Neutrophil (primary cell): ENCODE data around the gene RPL36.
"Not testable (repeated sequence)": the region's sequence is repeated elsewhere in the genome, so short reads cannot be mapped to it uniquely, and the experiment has no call there.

Experiments
- H3K27ac ChIP-seq: fragments of 200-600 bp; sonication (generic); 2 replicates; pipeline ENCODE4 v1.5.1; 2016; ENCODE audit warnings: mild to moderate bottlenecking, moderate library complexity
- H3K27me3 ChIP-seq: fragments of 200-600 bp; sonication (generic); 2 replicates; pipeline ENCODE4 v1.6.0; 2016; ENCODE audit warnings: mild to moderate bottlenecking
- H3K36me3 ChIP-seq: fragments of 200-600 bp; sonication (generic); 2 replicates; pipeline ENCODE4 v1.5.1; 2017
- H3K4me1 ChIP-seq, 2 experiments: fragments of 200-600 bp in 1 of 2; sonication (generic) in 1 of 2; 1 replicate in 1 of 2; 2 replicates in 1 of 2; pipeline versions ENCODE4 v1.5.1 to v1.6.1; 2013 to 2016; ENCODE audit warnings: low read depth in 1 of 2, low read length in 1 of 2, mild to moderate bottlenecking in 1 of 2, moderate library complexity in 1 of 2; ENCODE audit not compliant: control insufficient read depth in 1 of 2, insufficient read depth in 1 of 2
- H3K4me3 ChIP-seq, 2 experiments: fragments of 200-600 bp in 1 of 2; sonication (generic) in 1 of 2; 1 replicate in 1 of 2; 2 replicates in 1 of 2; pipeline ENCODE4 v1.5.1; 2013 to 2016; ENCODE audit warnings: low read depth in 1 of 2, low read length in 1 of 2, mild to moderate bottlenecking in 1 of 2, moderate library complexity in 1 of 2
- H3K9me3 ChIP-seq: fragments of 200-600 bp; sonication (generic); 2 replicates; pipeline ENCODE4 v1.5.1; 2016
- CTCF ChIP-seq: fragments of 200-600 bp; sonication (generic); IDR thresholded peaks from 2 replicates; pipeline ENCODE4 v1.5.1; 2016; ENCODE audit warnings: antibody characterized with exemption

RPL36 gene

DNA sequence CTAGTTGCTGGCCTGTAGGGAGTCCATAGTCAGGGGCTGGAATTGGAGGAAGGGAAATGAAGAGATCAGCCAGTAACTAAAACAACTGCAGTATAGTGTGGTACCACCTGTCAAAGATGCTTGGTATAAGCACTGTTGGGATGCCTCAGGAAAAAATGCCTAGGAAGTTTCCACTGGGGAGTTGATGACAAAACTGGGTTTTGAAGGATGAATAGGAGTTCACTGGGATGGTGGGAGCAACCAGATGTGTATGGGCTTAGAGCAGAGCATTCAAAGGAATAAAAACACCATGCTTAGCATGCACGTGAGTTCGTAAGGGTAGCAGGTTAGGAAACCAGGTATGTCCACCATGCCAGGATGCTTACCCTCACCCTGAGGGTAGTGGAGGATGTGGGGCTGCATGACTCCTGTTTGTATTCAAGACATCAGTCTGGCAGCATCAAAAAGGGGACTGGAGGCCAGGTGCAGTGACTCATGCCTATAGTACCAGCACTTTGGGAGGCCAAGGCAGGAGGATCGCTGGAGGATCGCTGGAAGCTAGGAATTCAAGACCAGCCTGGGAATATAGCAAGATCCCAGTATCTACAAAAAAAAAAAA is 37.5 kb downstream of the RPL36 start:
- no peak for TF ChIP-seq CTCF
- H3K4me3 ChIP-seq: no peak overlapping the region
- no peaks in the 10 kb centered on the region for H3K4me1 ChIP-seq
- peaks cover 13% of the 10 kb centered on the region for H3K27me3 ChIP-seq
- no peaks in the 10 kb centered on the region for H3K9me3 ChIP-seq
- H3K36me3 ChIP-seq: no peaks in the 10 kb centered on the region
- no peak overlapping the region for H3K27ac ChIP-seq

- H3K9me3 ChIP-seq, H3K4me1 ChIP-seq, H3K36me3 ChIP-seq, H3K27ac ChIP-seq, H3K4me3 ChIP-seq, H3K27me3 ChIP-seq: not testable (repeated sequence)
These were observed 43.1 kb downstream of the RPL36 start for GRCh38 chr19:5733172-5733571.

DNA sequence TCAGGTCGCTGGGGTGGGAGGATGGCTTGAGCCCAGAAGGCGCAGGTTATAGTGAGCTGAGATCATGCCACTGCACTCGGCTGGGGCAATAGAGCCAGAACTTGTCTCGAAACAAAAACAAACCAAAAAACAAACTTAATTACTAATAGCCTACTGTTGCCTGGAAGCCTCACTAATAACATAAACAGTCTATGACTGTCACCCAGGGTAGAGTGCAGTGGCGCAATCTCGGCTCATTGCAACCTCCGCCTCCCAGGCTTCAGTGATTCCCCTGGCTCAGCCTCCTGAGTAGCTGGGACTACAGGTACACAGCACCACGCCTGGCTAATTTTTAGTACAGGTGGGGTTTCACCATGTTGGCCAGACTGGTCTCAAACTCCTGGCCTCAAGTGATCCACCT is 48.3 kb downstream of the RPL36 start:
- Histone ChIP-seq H3K27me3 (no peaks in the 10 kb centered on the region), H3K9me3 (no peaks in the 10 kb centered on the region), H3K27ac (no peak overlapping the region), H3K4me3 (no peak overlapping the region), H3K4me1 (no peaks in the 10 kb centered on the region), H3K36me3 (no peaks in the 10 kb centered on the region)
- no peak for TF ChIP-seq CTCF
